ENCODE measurements around the gene RAVER1. TPM values are rescaled to one million over a fixed set of nuclear protein-coding genes. Genes with fewer than 3 reads are reported as not detected.
"Not testable (repeated sequence)": the region's sequence is repeated elsewhere in the genome, so short reads cannot be mapped to it uniquely, and the experiment has no call there.

Gene RAVER1
- total and polyA plus RNA-seq, 3 donors from 2014 or later = 32.3 to 49.6 (median 34.5) TPM

DNA sequence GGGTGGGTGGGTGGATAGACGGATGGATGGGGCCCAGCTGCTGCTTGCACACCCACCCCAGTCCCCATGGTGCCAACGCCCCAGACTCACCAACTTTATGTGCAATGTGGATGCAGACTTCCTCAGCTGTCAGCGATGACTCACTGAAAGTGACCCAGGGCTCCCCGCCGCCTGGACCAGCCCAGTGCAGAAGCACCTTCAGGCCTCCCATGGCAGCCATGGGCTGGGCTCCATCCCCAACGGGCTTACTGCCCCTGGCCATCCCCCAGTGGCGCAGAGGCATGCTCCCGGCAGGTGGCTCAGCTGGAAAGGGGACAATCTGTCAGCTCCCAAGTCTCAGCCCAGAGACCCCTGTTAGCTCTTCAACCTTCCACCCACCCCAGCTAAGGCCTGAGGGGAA, 44.8 kb upstream of the RAVER1 start:
- Histone ChIP-seq H3K27me3 (no peaks in the 10 kb centered on the region), H3K9me3 (no peaks in the 10 kb centered on the region), H3K36me3 (ENCODE audit: low read depth, missing control alignments) (no peaks in the 10 kb centered on the region), H3K4me1 (peaks cover 5% of the 10 kb centered on the region), H3K4me3 (no peak overlapping the region), H3K27ac (no peak overlapping the region)
- TF ChIP-seq POLR2A (IDR thresholded peaks at IDR 0.05) = no peak
- TF ChIP-seq, protein P1, sequence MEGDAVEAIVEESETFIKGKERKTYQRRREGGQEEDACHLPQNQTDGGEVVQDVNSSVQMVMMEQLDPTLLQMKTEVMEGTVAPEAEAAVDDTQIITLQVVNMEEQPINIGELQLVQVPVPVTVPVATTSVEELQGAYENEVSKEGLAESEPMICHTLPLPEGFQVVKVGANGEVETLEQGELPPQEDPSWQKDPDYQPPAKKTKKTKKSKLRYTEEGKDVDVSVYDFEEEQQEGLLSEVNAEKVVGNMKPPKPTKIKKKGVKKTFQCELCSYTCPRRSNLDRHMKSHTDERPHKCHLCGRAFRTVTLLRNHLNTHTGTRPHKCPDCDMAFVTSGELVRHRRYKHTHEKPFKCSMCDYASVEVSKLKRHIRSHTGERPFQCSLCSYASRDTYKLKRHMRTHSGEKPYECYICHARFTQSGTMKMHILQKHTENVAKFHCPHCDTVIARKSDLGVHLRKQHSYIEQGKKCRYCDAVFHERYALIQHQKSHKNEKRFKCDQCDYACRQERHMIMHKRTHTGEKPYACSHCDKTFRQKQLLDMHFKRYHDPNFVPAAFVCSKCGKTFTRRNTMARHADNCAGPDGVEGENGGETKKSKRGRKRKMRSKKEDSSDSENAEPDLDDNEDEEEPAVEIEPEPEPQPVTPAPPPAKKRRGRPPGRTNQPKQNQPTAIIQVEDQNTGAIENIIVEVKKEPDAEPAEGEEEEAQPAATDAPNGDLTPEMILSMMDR (IDR thresholded peaks at IDR 0.05) = no peak
- 79 to 96% methylated on average over 7 to 8 of the region's 8 CpGs for WGBS, 2 donors
- intact Hi-C loops (cut with DNase I; ENCODE audit: low total_unique reads) = no loop called here
- DNase-seq = no peak

DNA sequence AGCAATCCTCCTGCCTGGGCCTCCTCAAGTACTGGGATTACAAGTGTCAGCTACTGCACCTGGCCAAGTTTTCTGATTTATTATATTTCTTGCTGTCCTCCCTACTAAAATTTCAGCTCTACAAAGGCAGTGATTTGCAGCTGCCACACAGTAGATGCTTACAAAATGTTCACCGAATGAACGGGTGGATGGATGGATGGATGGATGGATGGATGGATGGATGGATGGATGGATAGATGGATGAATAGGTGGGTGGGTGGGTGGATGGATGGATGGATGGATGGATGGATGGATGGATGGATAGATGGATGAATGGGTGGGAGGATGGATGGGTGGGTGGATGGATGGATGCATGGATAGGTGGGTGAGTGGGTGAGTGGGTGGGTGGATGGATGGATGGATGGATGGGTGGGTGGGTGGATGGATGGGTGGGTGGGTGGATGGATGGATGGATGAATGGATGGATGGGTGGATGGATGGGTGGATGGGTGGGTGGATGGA, 43.9 kb upstream of the RAVER1 start:
- H3K9me3 ChIP-seq; H3K4me3 ChIP-seq; H3K36me3 ChIP-seq (ENCODE audit: low read depth, missing control alignments); DNase-seq; H3K27me3 ChIP-seq; H3K27ac ChIP-seq; H3K4me1 ChIP-seq; intact Hi-C loops (cut with DNase I; ENCODE audit: low total_unique reads): not testable (repeated sequence)
- WGBS, 2 donors = 87 to 90% methylated on average over 2 of the region's 2 CpGs

DNA sequence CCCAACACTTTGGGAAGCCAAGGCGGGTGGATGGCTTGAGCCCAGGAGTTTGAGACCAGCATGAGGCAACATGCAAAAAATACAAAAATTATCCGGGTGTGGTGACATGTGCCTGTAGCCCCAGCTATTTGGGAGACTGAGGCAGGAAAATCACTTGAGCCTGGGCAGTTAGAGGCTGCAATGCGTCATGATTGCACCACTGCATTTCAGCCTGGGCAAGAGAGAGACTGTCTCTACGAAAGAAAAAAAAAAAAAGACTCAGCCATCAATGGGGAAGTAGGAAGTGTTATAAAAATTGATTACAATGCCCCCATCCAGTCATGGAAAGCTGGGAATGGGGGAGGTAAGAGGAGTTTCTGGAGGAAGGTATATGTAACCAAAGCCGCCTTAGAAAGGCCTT, 41.6 kb upstream of the RAVER1 start:
- Histone ChIP-seq H3K36me3 (ENCODE audit: low read depth, missing control alignments) (no peaks in the 10 kb centered on the region), H3K4me3 (no peak overlapping the region), H3K27ac (no peak overlapping the region), H3K9me3 (no peaks in the 10 kb centered on the region), H3K27me3 (no peaks in the 10 kb centered on the region), H3K4me1 (peaks cover 5% of the 10 kb centered on the region)
- intact Hi-C loops (cut with DNase I; ENCODE audit: low total_unique reads) = no loop called here
- 87 to 93% methylated on average over 5 of the region's 5 CpGs for WGBS, 2 donors
- DNase-seq = no peak
- TF ChIP-seq POLR2A (IDR thresholded peaks at IDR 0.05) = no peak
- TF ChIP-seq, protein P1 (IDR thresholded peaks at IDR 0.05) = no peak

DNA sequence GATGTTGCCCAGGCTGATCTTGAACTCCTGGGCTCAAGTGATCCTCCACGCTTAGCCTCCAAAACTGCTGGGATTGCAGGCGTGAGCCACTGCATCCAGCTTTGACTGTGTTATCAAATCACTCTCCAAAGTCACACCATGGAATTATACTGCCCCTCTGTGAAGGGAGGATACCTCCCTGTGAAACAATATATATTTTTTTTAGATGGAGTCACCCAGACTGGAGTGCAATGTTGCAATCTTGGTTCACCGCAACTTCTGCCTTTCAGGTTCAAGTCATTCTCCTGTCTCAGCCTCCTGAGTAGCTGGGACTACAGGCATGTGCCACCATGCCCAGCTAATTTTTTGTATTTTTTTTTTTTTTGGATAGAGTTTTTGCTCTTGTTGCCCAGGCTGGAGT, 39.4 kb upstream of the RAVER1 start:
- DNase-seq = no peak
- no peak overlapping the region for H3K27ac ChIP-seq
- no peaks in the 10 kb centered on the region for H3K27me3 ChIP-seq
- 73 to 84% methylated on average over 3 of the region's 3 CpGs for WGBS, 2 donors
- H3K9me3 ChIP-seq = no peaks in the 10 kb centered on the region
- no peak overlapping the region for H3K4me3 ChIP-seq
- H3K4me1 ChIP-seq = no peaks in the 10 kb centered on the region
- H3K36me3 ChIP-seq (ENCODE audit: low read depth, missing control alignments) = no peaks in the 10 kb centered on the region
- TF ChIP-seq POLR2A (IDR thresholded peaks at IDR 0.05) = no peak
- TF ChIP-seq, protein P1 (IDR thresholded peaks at IDR 0.05) = no peak
- intact Hi-C loops (cut with DNase I; ENCODE audit: low total_unique reads) = no loop called here

DNA sequence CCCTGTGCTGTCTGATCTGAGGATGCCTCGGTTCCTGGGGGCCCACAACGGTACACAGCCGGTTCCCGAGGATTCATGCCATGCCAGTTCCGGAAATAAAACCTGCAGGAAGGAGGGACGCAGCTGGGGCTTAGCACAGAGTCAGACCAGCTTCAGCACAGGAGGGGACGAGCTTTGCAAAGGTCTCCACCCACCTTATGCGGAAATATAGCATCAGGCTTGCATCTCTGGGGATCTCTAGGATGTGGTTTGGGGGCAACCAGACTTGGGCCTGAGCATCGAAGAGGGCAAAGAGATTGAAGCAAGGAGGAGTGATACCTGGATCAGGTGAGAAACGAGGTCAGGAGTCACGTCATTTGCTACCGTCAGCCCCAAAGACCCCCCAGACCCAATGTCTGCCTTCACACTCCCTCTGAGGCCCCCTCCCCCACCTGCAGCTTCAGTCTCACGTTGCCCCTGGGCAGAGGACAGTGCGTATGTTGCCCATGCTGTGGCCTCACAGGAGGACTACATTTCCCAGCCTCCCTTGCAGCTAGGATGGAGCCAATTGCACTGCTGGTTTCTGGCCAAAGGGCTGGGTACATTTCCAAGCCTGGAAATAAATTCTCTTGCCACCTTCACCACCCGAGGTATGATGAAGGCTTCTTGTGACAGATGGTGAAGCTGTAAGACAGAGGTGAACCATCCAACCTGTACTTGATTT, 34.9 kb upstream of the RAVER1 start:
- 95 to 96% methylated on average over 15 of the region's 15 CpGs for WGBS, 2 donors
- H3K36me3 ChIP-seq (ENCODE audit: low read depth, missing control alignments) = no peaks in the 10 kb centered on the region
- DNase-seq = no peak

DNA sequence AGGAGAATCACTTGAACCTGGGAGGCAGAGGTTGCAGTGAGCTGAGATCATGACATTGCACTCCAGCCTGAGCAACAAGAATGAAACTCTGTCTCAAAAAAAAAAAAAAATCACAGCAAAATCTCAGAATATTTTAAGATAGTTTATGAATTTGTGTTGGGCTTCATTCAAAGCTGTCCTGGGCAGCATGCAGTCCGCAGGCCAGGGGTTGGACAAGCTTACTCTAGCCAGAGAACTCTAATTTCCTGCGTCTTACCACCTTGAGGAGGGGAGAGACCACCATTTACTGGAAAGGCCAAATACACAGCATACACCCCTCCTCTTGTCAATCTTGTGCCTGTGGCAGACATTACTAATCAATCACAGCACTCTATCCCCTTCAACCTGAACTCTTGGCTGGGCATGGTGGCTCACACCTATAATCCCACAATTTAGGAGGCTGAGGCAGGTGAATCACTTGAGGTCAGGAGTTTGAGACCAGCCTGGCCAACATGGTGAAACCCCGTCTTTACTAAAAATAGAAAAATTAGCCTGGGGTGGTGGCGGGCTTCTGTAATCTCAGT, 33.7 kb upstream of the RAVER1 start:
- H3K27ac ChIP-seq; H3K4me3 ChIP-seq; DNase-seq; intact Hi-C loops (cut with DNase I; ENCODE audit: low total_unique reads); H3K9me3 ChIP-seq; H3K4me1 ChIP-seq; H3K27me3 ChIP-seq; H3K36me3 ChIP-seq (ENCODE audit: low read depth, missing control alignments): not testable (repeated sequence)
- 97% methylated on average over 3 to 4 of the region's 4 CpGs for WGBS, 2 donors

More for the DNA sequence above, 34.9 kb upstream of the RAVER1 start:
- intact Hi-C loops (cut with DNase I; ENCODE audit: low total_unique reads) = no loop called here
- Histone ChIP-seq H3K4me1 (no peaks in the 10 kb centered on the region), H3K27ac (no peak overlapping the region), H3K9me3 (no peaks in the 10 kb centered on the region), H3K4me3 (no peak overlapping the region), H3K27me3 (no peaks in the 10 kb centered on the region)
- TF ChIP-seq POLR2A (IDR thresholded peaks at IDR 0.05) = no peak
- TF ChIP-seq, protein P1 (IDR thresholded peaks at IDR 0.05) = no peak
